Measurements from ENCODE around the gene ARHGEF17.

DNA sequence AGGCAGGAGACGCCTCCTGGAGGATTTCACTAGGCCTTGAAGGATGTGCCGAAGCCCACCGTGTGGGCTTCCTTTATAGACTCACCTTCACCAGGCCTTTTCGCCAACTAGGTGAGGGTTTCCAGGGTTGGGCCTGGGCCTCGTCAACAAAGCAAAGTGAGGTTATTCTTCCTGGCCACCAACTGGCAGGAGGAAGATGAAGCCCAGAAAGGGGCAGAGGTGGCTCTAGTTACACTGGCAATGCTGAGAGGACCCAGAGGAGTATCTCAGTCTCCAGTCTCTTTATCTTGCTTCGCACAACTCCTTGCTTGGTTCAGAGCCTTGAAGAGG is 67.7 kb downstream of the ARHGEF17 start:
- TF ChIP-seq, protein P1, sequence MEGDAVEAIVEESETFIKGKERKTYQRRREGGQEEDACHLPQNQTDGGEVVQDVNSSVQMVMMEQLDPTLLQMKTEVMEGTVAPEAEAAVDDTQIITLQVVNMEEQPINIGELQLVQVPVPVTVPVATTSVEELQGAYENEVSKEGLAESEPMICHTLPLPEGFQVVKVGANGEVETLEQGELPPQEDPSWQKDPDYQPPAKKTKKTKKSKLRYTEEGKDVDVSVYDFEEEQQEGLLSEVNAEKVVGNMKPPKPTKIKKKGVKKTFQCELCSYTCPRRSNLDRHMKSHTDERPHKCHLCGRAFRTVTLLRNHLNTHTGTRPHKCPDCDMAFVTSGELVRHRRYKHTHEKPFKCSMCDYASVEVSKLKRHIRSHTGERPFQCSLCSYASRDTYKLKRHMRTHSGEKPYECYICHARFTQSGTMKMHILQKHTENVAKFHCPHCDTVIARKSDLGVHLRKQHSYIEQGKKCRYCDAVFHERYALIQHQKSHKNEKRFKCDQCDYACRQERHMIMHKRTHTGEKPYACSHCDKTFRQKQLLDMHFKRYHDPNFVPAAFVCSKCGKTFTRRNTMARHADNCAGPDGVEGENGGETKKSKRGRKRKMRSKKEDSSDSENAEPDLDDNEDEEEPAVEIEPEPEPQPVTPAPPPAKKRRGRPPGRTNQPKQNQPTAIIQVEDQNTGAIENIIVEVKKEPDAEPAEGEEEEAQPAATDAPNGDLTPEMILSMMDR (conservative IDR thresholded peaks at IDR 0.05 in 1 of 2, IDR thresholded peaks at IDR 0.05 in 1 of 2; ENCODE audit: extremely low read depth in 1 of 2, insufficient read depth in 1 of 2, low read depth in 1 of 2, low read length in 2 of 2): no peak
- TF ChIP-seq EZH2 (IDR thresholded peaks at IDR 0.05; ENCODE audit: borderline replicate concordance, low read length): no peak

Measured in mammary epithelial cell (primary cell).